Activated naive CD4-positive, alpha-beta T cell treated with anti-CD3 and anti-CD28 coated beads, Interleukin-2, amount 10 ng/mL, durations not matched to agents 5 hours and 36 hours (primary cell): Measurements from ENCODE around the gene AP1S3. TPM values are rescaled to one million over a fixed set of nuclear protein-coding genes. Genes with fewer than 3 reads are reported as not detected.

Experiments used
- total RNA-seq, 2 experiments: library from RNA; stranded (reverse); gene quantifications; one replicate each; pipeline ENCODE4 v1.2.3, GENCODE V29; 2021

The AP1S3 gene
- 1 to 10 TPM; 5.6 to 5.9 TPM for total RNA-seq

GRCh38 chr2:223837287-223838061 is at the start of gene AP1S3:
Gene AP1S3 (minus strand): TSS chr2:223837582. CDS start chr2:223837450, 132 bp downstream.

Other genes with a start within 250 kb of the AP1S3 start
- not detected for gene SCG2, start 235.2 kb downstream of the AP1S3 start, total RNA-seq
- 10 to 100 TPM; 68.0 to 69.1 TPM for gene WDFY1, start 107.8 kb upstream of the AP1S3 start, total RNA-seq
- gene MRPL44, start 119.9 kb upstream of the AP1S3 start, total RNA-seq, result 10 to 100 TPM; 28.1 to 28.6 TPM
- 10 to 100 TPM; 19.6 to 20.7 TPM for gene SERPINE2, start 201.7 kb upstream of the AP1S3 start, total RNA-seq